K562 (cell line): Measurements from ENCODE around the gene MAP1S. TPM values are rescaled to one million over a fixed set of nuclear protein-coding genes. Genes with fewer than 3 reads are reported as not detected.

Experiments used
- CCNT2 ChIP-seq: IDR thresholded peaks from 2 replicates; pipeline ENCODE4 v1.6.1; 2011; ENCODE audit warnings: borderline replicate concordance, low read depth, mild to moderate bottlenecking, moderate library complexity, mixed read lengths, low read length; ENCODE audit not compliant: insufficient read length; ENCODE audit errors: extremely low read depth
- CSDE1 ChIP-seq, 2 experiments: fragments of 450-650 bp; IDR thresholded peaks; 2 replicates each; pipeline ENCODE4 v1.6.1; 2016; ENCODE audit warnings: mild to moderate bottlenecking in 1 of 2
- GATA2 ChIP-seq: sonication (generic); formaldehyde crosslinking; IDR thresholded peaks from 2 replicates; pipeline ENCODE4 v1.4.0; 2020; ENCODE audit warnings: mild to moderate bottlenecking, missing genetic modification reagents
- JUN ChIP-seq, 2 experiments: sonication (generic) in 1 of 2; formaldehyde crosslinking in 1 of 2; IDR thresholded peaks; 2 replicates each; pipeline versions ENCODE4 v1.6.1 to v1.8.0; 2012 to 2022; ENCODE audit warnings: borderline replicate concordance in 2 of 2, mild to moderate bottlenecking in 2 of 2, improper control_type of control experiment in 1 of 2, low read depth in 1 of 2, low read length in 1 of 2, missing genetic modification reagents in 1 of 2
- JUND ChIP-seq, 2 experiments: IDR thresholded peaks; 2 replicates in 1 of 2; 3 replicates in 1 of 2; pipeline ENCODE4 v1.6.1; 2011; ENCODE audit warnings: borderline replicate concordance in 2 of 2, low read depth in 2 of 2, low read length in 2 of 2, improper control_type of control experiment in 1 of 2, missing biosample characterization in 1 of 2, missing genetic modification characterization in 1 of 2, missing genetic modification reagents in 1 of 2
- PCBP1 ChIP-seq: fragments of 200-400 bp; formaldehyde crosslinking; IDR thresholded peaks from 2 replicates; pipeline ENCODE4 v1.6.1; 2018; ENCODE audit warnings: mild to moderate bottlenecking, low read depth, low read length; ENCODE audit not compliant: poor library complexity, severe bottlenecking
- POLR2AphosphoS2 ChIP-seq: IDR thresholded peaks from 2 replicates; pipeline ENCODE4 v1.6.1; 2012; ENCODE audit warnings: low read length, improper control_type of control experiment
- ZBED1 ChIP-seq: IDR thresholded peaks from 2 replicates; pipeline ENCODE4 v1.6.1; 2014
- ZC3H11A ChIP-seq: IDR thresholded peaks from 2 replicates; pipeline ENCODE4 v1.6.1; 2012; ENCODE audit warnings: low read depth, low read length, improper control_type of control experiment
- ZEB2 ChIP-seq: fragments of 450-650 bp; IDR thresholded peaks from 2 replicates; pipeline ENCODE4 v1.6.1; 2016
- ZNF12 ChIP-seq: sonication (generic); formaldehyde crosslinking; IDR thresholded peaks from 2 replicates; pipeline ENCODE4 v1.4.0; 2020; ENCODE audit warnings: mild to moderate bottlenecking, missing genetic modification reagents
- ZNF134 ChIP-seq: fragments of 250-450 bp; sonication (Bioruptor Pico); conservative IDR thresholded peaks from 2 replicates; pipeline ENCODE4 v1.4.0; 2020
- ZNF140 ChIP-seq: fragments of 250-450 bp; sonication (Bioruptor Pico); IDR thresholded peaks from 2 replicates; pipeline ENCODE4 v1.8.0; 2021; ENCODE audit warnings: moderate library complexity, mild to moderate bottlenecking, inconsistent platforms
- ZNF184 ChIP-seq: sonication (generic); formaldehyde crosslinking; IDR thresholded peaks from 2 replicates; pipeline ENCODE4 v1.5.0; 2020; ENCODE audit warnings: missing genetic modification reagents
- ZNF41 ChIP-seq: fragments of 250-450 bp; sonication (Bioruptor Pico); conservative IDR thresholded peaks from 2 replicates; pipeline ENCODE4 v1.4.0; 2020; ENCODE audit warnings: mild to moderate bottlenecking
- ZSCAN32 ChIP-seq: fragments of 450-650 bp; formaldehyde crosslinking; IDR thresholded peaks from 2 replicates; pipeline ENCODE4 v1.4.0; 2020; ENCODE audit warnings: mild to moderate bottlenecking, moderate library complexity
- polyA plus RNA-seq, 8 experiments: library from polyadenylated mRNA; depleted of rRNA in 4 of 8; stranded (reverse) in 5 of 8; unstranded in 3 of 8; fragments of >200 nt; fragmentation: Nextera tagmentation in 2 of 8; fragmentation: Illumina TruSeq in 1 of 8; extraction: Ambion mirVana in 2 of 8; extraction: Trizol in 1 of 8; gene quantifications; 2 replicates each; pipeline versions ENCODE4 v1.2.1 to v1.2.3, GENCODE V29; 2011 to 2014; ENCODE audit warnings: inconsistent platforms in 1 of 8, missing spikeins in 1 of 8
- total RNA-seq, 7 experiments: library from RNA; depleted of rRNA in 6 of 7; stranded (reverse); fragments of >200 nt in 6 of 7; fragmentation: Illumina TruSeq in 2 of 7; extraction: Trizol in 2 of 7; gene quantifications; 2 replicates each; pipeline versions ENCODE4 v1.2.1 to v1.2.3, GENCODE V29; 2011 to 2021; ENCODE audit warnings: low replicate concordance in 1 of 7
- TF ChIP-seq, protein P1 (sequence below): fragments of 450-650 bp; conservative IDR thresholded peaks from 2 replicates; pipeline ENCODE4 v1.6.1; 2016; ENCODE audit warnings: missing genetic modification characterization, low read depth, mild to moderate bottlenecking, control low read depth, missing compliant biosample characterization
- TF ChIP-seq, protein P2 (sequence below): sonication (generic); formaldehyde crosslinking; IDR thresholded peaks from 2 replicates; pipeline ENCODE4 v1.8.1; 2023; ENCODE audit warnings: mild to moderate bottlenecking, missing genetic modification reagents

Gene MAP1S
- total and polyA plus RNA-seq, 9 of the 15 experiments (the other 6 are each of a cell fraction or from before 2014, with no cell fraction given): 2.0 to 81.0 (median 9.5) TPM

DNA sequence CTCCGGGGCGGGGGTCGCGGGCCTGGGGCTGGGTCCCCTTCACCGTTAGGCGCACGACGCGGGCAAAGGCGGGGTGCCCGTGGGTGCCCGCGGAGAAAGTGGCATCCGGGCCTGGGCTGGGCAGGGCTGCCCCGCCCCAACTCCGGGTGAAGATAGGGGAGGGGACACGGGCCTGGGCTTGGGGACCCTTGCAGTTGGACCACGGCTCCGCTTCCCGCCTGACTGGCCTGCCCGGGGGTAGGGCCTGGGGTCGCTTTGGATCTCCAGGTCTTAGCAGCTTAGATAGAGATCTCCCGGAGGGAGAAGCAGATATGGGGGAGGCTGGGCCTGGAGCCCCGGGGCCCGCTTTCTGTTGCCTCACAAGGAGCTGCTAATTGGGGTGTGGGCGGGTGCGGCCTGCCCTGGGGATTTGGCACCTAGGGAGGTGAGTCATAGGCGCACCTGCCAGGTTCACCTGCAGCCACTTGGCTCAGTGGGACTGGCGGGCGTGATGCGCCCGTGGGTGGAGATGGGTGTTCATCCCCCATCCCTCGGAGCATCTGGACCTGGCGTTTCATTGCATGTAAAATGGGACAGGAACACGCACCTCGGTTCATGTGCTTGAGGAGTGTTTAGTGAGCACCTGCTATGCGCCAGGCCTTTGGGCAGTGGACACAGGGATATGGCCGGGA, 585 bp downstream of the MAP1S start (continued):
- TF ChIP-seq JUN (IDR thresholded peaks at IDR 0.05; ENCODE audit: borderline replicate concordance, low read depth, low read length) (no peak), JUN (CRISPR knock-in tag; IDR thresholded peaks at IDR 0.05; ENCODE audit: borderline replicate concordance) (0 out of 2 replicates have a peak, but pooled peaks have one; percentile 34), ZNF134 (CRISPR knock-in tag) (no peak), POLR2AphosphoS2 (no peak), JUND (IDR thresholded peaks at IDR 0.05; ENCODE audit: borderline replicate concordance, low read depth, low read length) (peak; percentile 34; the same call in 1 of the 2 replicates), JUND (tag; IDR thresholded peaks at IDR 0.05; ENCODE audit: borderline replicate concordance, low read depth, low read length) (no peak), ZNF140 (CRISPR knock-in tag) (no peak), CSDE1 (IDR thresholded peaks at IDR 0.05) (no peak), ZC3H11A (no peak), ZEB2 (peak; percentile 54; the same call in 1 of the 2 replicates), ZNF41 (no peak), PCBP1 (no peak), ZSCAN32 (no peak), ZNF184 (CRISPR knock-in tag) (no peak), ZNF12 (CRISPR knock-in tag) (no peak), GATA2 (CRISPR knock-in tag) (no peak), CCNT2 (no peak), ZBED1 (no peak)
- TF ChIP-seq, protein P1, sequence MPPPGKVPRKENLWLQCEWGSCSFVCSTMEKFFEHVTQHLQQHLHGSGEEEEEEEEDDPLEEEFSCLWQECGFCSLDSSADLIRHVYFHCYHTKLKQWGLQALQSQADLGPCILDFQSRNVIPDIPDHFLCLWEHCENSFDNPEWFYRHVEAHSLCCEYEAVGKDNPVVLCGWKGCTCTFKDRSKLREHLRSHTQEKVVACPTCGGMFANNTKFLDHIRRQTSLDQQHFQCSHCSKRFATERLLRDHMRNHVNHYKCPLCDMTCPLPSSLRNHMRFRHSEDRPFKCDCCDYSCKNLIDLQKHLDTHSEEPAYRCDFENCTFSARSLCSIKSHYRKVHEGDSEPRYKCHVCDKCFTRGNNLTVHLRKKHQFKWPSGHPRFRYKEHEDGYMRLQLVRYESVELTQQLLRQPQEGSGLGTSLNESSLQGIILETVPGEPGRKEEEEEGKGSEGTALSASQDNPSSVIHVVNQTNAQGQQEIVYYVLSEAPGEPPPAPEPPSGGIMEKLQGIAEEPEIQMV: no peak
- TF ChIP-seq, protein P2, sequence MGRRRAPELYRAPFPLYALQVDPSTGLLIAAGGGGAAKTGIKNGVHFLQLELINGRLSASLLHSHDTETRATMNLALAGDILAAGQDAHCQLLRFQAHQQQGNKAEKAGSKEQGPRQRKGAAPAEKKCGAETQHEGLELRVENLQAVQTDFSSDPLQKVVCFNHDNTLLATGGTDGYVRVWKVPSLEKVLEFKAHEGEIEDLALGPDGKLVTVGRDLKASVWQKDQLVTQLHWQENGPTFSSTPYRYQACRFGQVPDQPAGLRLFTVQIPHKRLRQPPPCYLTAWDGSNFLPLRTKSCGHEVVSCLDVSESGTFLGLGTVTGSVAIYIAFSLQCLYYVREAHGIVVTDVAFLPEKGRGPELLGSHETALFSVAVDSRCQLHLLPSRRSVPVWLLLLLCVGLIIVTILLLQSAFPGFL: no peak
